NCI-H2196 (cell line): ENCODE data around the gene OLIG2.

Experiments used
- DNase-seq: peaks from one replicate; lab custom pipeline; 2025; ENCODE audit not compliant: unreplicated experiment; lab: John Stamatoyannopoulos, UW

OLIG2 gene

GRCh38 chr21:33019885-33020557 is 5.7 kb upstream of the OLIG2 start:
- no peak for DNase-seq

- no peak for DNase-seq
These were observed 5.1 kb upstream of the OLIG2 start for GRCh38 chr21:33020558-33021100.

- DNase-seq = no peak
These were observed 4.6 kb upstream of the OLIG2 start for GRCh38 chr21:33021150-33021549.

DNA sequence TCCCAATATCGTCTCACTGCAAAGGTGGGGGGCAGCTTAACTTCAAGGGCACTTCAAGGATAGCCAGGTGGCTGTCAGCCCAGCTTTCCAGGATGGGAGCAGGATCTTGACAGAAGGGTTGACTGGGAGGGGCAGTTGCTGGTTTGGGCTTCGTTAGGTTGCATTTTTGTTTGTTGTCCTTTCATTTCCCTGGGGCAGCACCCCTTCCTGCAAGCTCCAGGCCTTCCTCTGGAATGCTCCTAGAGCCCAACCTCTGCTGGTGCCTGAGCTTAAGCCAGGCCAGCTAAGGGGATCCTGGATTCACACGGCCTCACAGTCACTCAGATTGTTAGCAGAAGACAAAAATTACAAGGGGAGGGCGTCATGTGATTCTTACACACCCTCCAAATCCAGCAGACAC is 4.1 kb upstream of the OLIG2 start:
- no peak for DNase-seq

DNA sequence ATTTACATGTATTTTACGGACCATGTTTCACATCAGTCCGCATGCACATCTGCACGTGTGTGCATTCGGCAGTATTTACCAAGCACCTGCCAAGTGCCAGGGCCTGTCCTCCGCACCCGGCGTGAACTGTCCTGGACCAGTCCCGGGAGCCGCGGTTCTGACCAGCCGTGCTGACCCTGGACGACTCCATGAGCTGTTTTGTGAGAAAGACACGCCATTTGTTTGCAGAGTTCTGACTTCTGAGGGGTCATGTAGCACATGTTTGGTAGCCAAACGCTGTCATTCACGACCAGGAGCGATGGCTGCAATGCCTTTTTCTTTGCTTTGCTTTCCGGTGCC is 3.3 kb upstream of the OLIG2 start:
- DNase-seq = no peak

- no peak for DNase-seq
These were observed 2.7 kb upstream of the OLIG2 start for GRCh38 chr21:33022828-33023573.

DNA sequence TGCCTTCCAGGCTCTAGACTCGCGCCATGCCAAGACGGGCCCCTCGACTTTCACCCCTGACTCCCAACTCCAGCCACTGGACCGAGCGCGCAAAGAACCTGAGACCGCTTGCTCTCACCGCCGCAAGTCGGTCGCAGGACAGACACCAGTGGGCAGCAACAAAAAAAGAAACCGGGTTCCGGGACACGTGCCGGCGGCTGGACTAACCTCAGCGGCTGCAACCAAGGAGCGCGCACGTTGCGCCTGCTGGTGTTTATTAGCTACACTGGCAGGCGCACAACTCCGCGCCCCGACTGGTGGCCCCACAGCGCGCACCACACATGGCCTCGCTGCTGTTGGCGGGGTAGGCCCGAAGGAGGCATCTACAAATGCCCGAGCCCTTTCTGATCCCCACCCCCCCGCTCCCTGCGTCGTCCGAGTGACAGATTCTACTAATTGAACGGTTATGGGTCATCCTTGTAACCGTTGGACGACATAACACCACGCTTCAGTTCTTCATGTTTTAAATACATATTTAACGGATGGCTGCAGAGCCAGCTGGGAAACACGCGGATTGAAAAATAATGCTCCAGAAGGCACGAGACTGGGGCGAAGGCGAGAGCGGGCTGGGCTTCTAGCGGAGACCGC is 2.0 kb upstream of the OLIG2 start:
- no peak for DNase-seq

GRCh38 chr21:33024201-33025103 is 1.3 kb upstream of the OLIG2 start:
- DNase-seq = no peak

DNA sequence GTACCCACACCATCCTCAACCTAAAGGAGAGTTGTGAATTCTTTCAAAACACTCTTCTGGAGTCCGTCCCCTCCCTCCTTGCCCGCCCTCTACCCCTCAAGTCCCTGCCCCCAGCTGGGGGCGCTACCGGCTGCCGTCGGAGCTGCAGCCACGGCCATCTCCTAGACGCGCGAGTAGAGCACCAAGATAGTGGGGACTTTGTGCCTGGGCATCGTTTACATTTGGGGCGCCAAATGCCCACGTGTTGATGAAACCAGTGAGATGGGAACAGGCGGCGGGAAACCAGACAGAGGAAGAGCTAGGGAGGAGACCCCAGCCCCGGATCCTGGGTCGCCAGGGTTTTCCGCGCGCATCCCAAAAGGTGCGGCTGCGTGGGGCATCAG is 638 bp upstream of the OLIG2 start:
- DNase-seq = no peak

DNA sequence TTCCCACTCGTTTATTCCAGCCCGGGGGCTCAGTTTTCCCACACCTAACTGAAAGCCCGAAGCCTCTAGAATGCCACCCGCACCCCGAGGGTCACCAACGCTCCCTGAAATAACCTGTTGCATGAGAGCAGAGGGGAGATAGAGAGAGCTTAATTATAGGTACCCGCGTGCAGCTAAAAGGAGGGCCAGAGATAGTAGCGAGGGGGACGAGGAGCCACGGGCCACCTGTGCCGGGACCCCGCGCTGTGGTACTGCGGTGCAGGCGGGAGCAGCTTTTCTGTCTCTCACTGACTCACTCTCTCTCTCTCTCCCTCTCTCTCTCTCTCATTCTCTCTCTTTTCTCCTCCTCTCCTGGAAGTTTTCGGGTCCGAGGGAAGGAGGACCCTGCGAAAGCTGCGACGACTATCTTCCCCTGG is 716 bp downstream of the OLIG2 start:
- DNase-seq = no peak

- no peak for DNase-seq
These were observed 1.2 kb downstream of the OLIG2 start for GRCh38 chr21:33026878-33027400.

GRCh38 chr21:33027401-33028286 is 1.9 kb downstream of the OLIG2 start:
- DNase-seq = no peak

DNA sequence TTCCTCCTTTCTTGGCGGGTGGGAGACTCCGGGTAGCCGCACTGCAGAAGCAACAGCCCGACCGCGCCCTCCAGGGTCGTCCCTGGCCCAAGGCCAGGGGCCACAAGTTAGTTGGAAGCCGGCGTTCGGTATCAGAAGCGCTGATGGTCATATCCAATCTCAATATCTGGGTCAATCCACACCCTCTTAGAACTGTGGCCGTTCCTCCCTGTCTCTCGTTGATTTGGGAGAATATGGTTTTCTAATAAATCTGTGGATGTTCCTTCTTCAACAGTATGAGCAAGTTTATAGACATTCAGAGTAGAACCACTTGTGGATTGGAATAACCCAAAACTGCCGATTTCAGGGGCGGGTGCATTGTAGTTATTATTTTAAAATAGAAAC is 2.5 kb downstream of the OLIG2 start:
- DNase-seq = no peak

GRCh38 chr21:33028773-33029384 is 3.1 kb downstream of the OLIG2 start:
- DNase-seq = no peak

GRCh38 chr21:33029385-33029921 is 3.7 kb downstream of the OLIG2 start:
- DNase-seq = no peak

- no peak for DNase-seq
These were observed 4.3 kb downstream of the OLIG2 start for GRCh38 chr21:33029975-33030461.

DNA sequence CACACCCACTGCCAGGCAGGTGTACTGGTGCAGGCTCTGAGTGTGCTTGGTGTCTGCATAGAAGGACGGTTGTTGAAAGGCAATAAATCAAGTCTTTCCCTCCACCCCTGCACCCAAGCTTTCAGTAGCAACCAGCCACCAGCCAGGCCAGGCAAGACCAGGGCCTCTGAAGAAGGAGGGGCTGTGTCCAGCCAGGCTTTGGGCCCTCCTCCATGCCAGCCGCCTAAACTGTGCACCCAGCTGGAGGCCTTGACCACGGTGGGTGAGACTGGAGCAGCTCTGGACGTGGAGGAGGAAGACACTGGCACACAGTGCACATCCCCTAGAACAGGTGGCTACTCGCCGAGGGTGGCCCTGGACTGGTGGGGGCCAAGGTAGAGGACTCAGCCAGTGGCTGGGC is 4.9 kb downstream of the OLIG2 start:
- DNase-seq = no peak

DNA sequence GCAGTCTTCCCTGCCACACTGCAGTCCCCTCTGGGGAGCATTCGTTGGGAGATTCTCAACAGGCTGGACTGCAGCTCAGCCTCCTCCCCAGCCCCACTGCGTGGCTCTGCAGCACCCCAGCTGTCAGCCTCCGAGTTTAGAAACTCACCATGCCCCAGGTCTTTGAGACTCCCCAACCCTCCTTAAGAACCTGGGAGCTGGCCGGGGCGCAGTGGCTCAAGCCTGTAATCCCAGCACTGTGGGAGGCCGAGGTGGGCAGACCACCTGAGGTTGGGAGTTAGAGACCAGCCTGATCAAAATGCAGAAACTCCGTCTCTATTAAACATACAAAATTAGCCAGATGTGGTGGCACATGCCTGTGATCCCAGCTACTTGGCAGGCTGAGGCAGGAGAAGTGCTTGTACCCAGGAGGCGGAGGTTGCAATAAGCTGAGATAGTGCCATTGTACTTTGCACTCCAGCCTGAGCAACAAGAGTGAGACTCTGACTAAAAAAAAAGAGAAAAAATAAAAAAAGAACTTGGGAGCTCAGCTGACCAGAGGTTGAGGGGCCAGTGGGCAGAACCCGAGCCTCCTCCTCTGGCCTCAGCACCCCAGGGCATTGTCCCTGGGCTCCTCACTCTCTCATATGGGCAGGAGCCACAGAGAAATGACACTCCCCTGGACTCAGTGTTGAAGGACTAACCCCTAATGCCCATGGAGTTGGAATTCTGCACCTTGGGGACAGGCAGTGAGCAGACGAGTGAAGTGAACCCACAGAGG is 5.6 kb downstream of the OLIG2 start:
- DNase-seq = no peak
